HG02884 (cell line): ENCODE results near the gene GPATCH8.
A peak's percentile ranks its signal among the peaks of the same experiment; 100 is the strongest.

Experiments used
- ATAC-seq: cut with Tn5 transposase; IDR thresholded peaks from one replicate; pipeline ENCODE4 v1.9.1; 2021; ENCODE audit warnings: mild to moderate bottlenecking, moderate library complexity; ENCODE audit not compliant: unreplicated experiment

Gene GPATCH8

DNA sequence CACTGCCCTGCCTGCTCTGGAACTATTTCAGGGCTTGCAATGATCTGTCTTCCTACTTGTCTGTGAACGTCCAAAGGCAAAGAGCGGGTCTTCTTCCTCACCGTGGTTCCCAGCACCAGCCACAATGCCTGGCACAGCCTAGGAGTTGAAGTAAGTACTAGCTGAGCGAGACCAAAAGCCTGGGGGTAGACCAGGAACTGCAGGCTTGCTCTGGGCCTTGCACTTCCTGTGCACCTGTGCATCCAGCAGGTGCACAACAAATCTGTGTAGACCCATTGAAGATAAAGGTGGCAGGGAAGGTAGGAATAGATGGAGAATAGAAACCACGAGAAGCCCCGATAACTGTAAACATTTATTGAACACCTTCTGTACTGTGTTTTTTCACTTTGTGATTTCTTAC is 144.2 kb downstream of the GPATCH8 start:
- no peak for ATAC-seq

DNA sequence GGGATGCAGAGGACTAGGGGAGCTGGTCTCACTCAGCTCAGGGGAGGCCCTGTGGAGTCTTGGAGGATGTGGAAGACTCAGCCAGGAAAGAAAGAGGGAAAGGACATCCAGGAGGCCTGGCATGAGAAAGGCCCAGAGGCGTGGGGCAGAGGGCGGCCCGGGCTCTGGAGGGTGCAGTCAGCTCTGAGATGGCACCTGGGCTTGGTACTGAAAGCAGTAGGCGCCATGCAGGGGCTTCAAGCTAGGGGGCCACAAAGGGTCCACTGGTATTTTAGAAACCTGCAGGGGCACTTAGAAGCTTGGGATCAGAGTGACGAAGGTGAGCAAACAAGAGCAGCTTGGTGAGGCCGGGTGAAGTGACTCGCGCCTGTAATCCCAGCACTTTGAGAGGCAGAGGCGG is 145.1 kb downstream of the GPATCH8 start:
- ATAC-seq = no peak

DNA sequence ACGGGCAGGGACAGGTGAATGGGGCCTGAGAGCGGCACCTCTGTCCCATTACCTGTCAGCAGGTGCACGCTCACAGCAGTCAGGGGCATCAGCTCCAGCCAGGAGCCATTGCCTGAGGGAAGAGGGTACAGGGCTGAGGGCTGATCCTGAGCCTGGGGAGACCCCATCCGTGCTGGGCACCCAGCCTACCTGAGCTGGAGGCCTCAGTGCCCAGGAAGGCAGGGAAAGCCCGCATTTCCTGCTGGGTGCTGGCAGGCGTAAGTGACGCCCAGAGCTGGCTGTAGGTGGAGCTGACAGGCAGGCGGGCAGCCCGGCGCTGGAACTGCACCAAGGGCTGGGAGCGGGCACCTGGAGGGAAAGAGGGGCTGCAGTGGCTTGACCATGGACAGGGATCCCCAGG is 147.0 kb downstream of the GPATCH8 start:
- no peak for ATAC-seq

- no peak for ATAC-seq
Observed at GRCh38 chr17:44355642-44356099, 147.5 kb downstream of the GPATCH8 start.

DNA sequence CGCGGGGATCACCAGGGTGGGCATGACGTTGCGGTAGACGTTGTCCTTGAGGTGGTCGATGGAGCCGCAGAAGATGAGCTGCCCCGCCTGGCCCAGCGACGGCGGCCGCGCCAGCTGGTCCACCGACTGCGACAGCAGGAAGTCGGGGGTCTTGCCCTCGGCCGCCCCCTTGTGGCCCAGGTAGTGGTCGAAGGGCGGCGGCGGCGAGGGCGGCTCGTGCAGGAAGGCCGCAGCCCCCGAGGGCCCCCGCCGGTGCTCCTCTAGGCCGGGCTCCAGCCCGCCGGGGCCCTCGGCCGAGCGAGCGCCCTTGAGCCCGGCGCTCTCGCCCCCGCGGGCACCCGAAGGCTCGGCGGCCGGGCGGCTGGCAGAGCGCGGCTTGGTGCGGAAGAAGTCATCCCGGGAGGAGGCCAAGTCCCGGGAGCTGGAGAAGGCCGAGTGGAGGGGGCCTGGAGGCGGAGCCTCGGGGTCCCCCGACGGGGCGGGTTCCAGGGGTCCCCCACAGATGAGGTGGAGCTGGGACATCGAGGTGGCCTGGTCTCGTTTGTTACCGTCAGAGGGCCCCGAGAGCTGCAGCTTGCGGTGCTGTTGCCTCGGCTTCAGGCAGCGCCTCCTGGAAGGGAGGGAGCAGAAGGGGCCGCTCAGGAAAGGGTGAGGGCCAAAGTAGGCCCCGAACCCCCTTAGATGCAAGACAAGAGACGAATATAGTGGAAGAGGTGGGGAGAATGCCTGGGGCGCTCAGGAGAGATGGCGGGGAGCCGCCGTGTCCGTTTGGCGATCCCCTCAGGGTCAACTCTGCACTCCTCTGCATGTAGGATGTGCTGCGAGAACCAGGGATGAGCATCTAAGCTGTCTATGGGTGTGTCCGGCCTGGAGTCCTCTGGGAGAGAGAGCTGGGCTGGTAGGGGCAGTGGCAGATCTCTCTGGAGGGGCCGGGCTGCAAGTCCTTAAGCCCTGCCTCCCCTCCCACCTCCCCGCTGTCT is 148.3 kb downstream of the GPATCH8 start:
- no peak for ATAC-seq

DNA sequence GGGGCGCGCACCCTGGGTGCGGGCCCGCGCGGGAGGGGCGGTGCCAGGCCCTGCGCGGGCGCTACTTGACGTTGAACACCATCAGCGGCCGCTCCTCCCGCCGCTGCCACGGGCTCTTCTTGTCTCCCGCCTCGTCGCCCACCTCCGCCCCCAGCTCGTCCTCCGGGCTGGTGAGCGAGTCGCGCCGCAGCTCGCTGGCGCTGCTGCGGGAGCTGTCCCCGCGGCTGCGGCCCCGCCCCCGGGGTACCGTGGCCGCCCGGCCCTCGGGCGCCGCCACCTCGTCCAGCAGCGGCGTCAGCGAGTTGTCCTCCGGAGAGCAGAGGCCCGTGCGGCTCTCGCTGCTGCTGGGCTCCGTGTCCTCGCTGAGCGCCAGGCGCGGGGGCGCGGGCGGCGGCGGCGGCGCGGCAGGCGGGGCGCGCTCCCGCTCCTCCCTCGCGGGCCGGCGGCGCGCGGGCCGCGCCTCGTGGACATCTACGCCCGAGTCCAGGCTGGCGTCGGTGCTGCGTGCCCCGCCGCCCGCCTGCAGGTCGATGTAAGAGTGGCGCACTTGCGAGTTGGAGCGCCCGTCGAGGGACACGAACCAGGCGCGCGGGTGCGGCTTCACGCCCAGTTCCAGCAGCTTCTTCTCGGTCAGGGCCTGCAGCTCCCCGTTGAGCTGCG is 149.4 kb downstream of the GPATCH8 start:
- ATAC-seq = no peak

- ATAC-seq = no peak
Observed at GRCh38 chr17:44352828-44353671, 150.2 kb downstream of the GPATCH8 start.

GRCh38 chr17:44351961-44352827 is 151.0 kb downstream of the GPATCH8 start:
- ATAC-seq = no peak

GRCh38 chr17:44351464-44351863 is 151.7 kb downstream of the GPATCH8 start:
- no peak for ATAC-seq

- no peak for ATAC-seq
Observed at GRCh38 chr17:44350733-44351226, 152.4 kb downstream of the GPATCH8 start.

DNA sequence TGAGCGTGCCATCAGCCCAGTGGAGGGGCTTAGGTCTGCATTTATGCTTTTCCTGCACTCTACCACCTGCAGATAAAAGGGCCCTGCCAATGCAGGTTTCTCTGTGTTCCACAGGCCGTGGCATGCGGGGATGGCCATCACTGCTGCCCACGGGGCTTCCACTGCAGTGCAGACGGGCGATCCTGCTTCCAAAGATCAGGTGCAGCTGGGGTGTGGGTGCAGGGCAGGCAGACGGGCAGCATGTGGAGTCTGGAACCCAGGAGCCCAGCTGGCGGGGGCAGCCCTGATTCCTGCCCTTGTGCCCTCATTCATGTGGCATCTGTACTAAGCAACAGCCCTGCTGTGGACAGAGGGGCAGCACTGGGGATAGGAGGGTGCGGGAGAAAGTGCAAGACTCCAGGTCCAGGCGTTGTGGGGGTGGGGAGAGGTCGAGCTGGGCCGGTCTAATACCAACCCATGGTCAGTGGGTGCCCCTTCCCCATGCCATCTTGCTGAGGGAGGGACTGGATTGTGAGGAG is 153.6 kb downstream of the GPATCH8 start:
- no peak for ATAC-seq

- no peak for ATAC-seq
Observed at GRCh38 chr17:44348988-44349364, 154.2 kb downstream of the GPATCH8 start.

DNA sequence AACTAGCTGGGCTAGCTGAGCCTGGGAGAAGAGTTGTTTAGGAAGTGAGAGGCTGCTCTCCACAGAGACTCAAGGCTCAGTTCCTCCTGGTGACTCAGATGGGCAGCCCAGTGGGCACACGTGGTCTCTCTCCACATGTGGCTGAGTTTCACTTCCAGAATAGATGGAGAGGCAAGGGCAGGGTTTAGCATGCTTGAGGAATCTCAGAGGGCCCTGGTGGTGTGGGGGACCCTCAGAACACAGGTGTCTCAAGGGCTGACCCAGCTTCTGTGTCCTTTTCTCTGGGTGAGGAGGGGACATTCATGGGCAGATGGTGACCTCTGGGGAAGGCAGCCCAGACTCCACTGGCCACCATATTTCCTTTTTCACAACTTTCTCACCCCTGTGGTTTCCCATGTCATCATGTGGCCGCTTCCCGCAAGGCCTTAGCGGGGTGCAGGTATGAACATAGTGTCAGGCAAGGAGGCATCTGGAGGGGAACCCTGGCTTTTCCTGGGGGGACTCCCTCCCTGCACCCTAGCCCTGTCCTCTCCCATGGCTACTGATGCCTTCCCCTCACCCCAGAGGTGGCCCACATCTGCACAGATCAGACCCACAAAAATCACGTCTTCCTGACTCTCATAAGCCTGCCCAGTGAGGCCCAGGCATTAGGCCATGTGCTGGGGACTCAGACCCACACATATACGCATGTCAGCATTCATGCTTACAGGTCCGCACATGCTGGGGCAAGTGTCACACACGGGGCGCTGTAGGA is 154.8 kb downstream of the GPATCH8 start:
- ATAC-seq = peak; percentile 36
